Kidney (tissue), 14 donors: ENCODE data around the gene NDUFS1. TPM values are rescaled to one million over a fixed set of nuclear protein-coding genes. Genes with fewer than 3 reads are reported as not detected.
"Not testable (repeated sequence)": the region's sequence is repeated elsewhere in the genome, so short reads cannot be mapped to it uniquely, and the experiment has no call there.

Experiments used
- DNase-seq, 5 donors: peaks; one replicate each; pipeline ENCODE4 v3.0.0-alpha.2; 2013 to 2020
- FAIRE-seq: peaks from 2 replicates; lab custom pipeline; 2012; peaks lifted over from hg19 to GRCh38; lab: Jason Lieb, UNC
- H3K27ac ChIP-seq, 2 donors: one replicate each; pipeline ENCODE4 v1.7.0; 2013; ENCODE audit warnings: low read depth in 2 of 2, low read length in 2 of 2, inconsistent platforms in 1 of 2
- H3K27me3 ChIP-seq: one replicate; pipeline ENCODE4 v1.7.1; 2013; ENCODE audit warnings: low read length, inconsistent platforms; ENCODE audit not compliant: control insufficient read depth, insufficient read depth
- H3K36me3 ChIP-seq, 3 donors: one replicate each; pipeline versions ENCODE4 v1.7.0 to v1.7.1; 2013; ENCODE audit warnings: low read length in 3 of 3, control low read depth in 1 of 3, inconsistent platforms in 1 of 3; ENCODE audit not compliant: insufficient read depth in 3 of 3, control insufficient read depth in 2 of 3
- H3K4me1 ChIP-seq, 3 donors: one replicate each; pipeline versions ENCODE4 v1.7.0 to v1.7.1; 2013; ENCODE audit warnings: low read length in 3 of 3, inconsistent platforms in 1 of 3, low read depth in 1 of 3; ENCODE audit not compliant: control insufficient read depth in 2 of 3, insufficient read depth in 2 of 3
- H3K4me3 ChIP-seq, 3 donors: one replicate each; pipeline versions ENCODE4 v1.7.0 to v1.8.1; 2013; ENCODE audit warnings: low read length in 3 of 3, control low read depth in 1 of 3, inconsistent platforms in 1 of 3
- H3K9ac ChIP-seq, 3 donors: one replicate each; pipeline versions ENCODE4 v1.7.0 to v1.7.1; 2013; ENCODE audit warnings: low read length in 3 of 3, control low read depth in 1 of 3, inconsistent platforms in 1 of 3
- H3K9me3 ChIP-seq, 3 donors: one replicate each; pipeline versions ENCODE4 v1.7.0 to v1.7.1; 2013; ENCODE audit warnings: low read length in 3 of 3, control low read depth in 1 of 3, inconsistent platforms in 1 of 3; ENCODE audit not compliant: control insufficient read depth in 2 of 3, insufficient read depth in 1 of 3
- intact Hi-C: fragments of 100-400 bp; cut with DNase I; formaldehyde crosslinking; loops from one replicate; pipeline ENCODE4 v1.11.1; 2022
- polyA plus RNA-seq: library from polyadenylated mRNA; stranded (reverse); fragments of 350-450 nt; fragmentation: Illumina TruSeq; extraction: RNeasy Lipid Tissue Mini Kit (QIAGEN cat#74804); gene quantifications from one replicate; pipeline ENCODE4 v1.2.3, GENCODE V29; 2014; ENCODE audit warnings: low read depth, low replicate concordance; ENCODE audit not compliant: insufficient read depth
- total RNA-seq: library from RNA; stranded (reverse); fragmentation: NEBNext Ultra II Directional; extraction: Animal tissue kit (Norgen Biotek cat#: 25700); gene quantifications from one replicate; pipeline ENCODE4 v1.2.1, GENCODE V29; 2021
- TF ChIP-seq, protein P1 (sequence below): IDR thresholded peaks from 3 replicates; pipeline ENCODE4 v1.5.1; 2012; ENCODE audit warnings: mild to moderate bottlenecking, moderate library complexity, borderline replicate concordance; ENCODE audit not compliant: insufficient read depth; ENCODE audit errors: extremely low read depth
- donor health status: control.
- donor health status: control.
- donor health status: control.
- donor health status: control.
- donor health status: control.
- donor health status: DM: yes; HTN: yes; CAD: no.
- donor health status: Normal renal cell carcinoma (clear cell type).

The NDUFS1 gene
- total and polyA plus RNA-seq, 2 donors from 2014 or later = 67.6 to 97.2 TPM

GRCh38 chr2:206105541-206105940, 53.7 kb downstream of the NDUFS1 start:
- TF ChIP-seq, protein P1, sequence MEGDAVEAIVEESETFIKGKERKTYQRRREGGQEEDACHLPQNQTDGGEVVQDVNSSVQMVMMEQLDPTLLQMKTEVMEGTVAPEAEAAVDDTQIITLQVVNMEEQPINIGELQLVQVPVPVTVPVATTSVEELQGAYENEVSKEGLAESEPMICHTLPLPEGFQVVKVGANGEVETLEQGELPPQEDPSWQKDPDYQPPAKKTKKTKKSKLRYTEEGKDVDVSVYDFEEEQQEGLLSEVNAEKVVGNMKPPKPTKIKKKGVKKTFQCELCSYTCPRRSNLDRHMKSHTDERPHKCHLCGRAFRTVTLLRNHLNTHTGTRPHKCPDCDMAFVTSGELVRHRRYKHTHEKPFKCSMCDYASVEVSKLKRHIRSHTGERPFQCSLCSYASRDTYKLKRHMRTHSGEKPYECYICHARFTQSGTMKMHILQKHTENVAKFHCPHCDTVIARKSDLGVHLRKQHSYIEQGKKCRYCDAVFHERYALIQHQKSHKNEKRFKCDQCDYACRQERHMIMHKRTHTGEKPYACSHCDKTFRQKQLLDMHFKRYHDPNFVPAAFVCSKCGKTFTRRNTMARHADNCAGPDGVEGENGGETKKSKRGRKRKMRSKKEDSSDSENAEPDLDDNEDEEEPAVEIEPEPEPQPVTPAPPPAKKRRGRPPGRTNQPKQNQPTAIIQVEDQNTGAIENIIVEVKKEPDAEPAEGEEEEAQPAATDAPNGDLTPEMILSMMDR = no peak
- DNase-seq = no peak
- H3K9me3 ChIP-seq = no peaks in the 10 kb centered on the region
- no peak overlapping the region for H3K9ac ChIP-seq
- no peak overlapping the region for H3K27ac ChIP-seq
- H3K36me3 ChIP-seq = no peaks in the 10 kb centered on the region
- no peaks in the 10 kb centered on the region for H3K4me1 ChIP-seq
- H3K4me3 ChIP-seq = no peak overlapping the region
- H3K27me3 ChIP-seq = no peaks in the 10 kb centered on the region
- intact Hi-C loops = no loop called here
- FAIRE-seq = no peak

DNA sequence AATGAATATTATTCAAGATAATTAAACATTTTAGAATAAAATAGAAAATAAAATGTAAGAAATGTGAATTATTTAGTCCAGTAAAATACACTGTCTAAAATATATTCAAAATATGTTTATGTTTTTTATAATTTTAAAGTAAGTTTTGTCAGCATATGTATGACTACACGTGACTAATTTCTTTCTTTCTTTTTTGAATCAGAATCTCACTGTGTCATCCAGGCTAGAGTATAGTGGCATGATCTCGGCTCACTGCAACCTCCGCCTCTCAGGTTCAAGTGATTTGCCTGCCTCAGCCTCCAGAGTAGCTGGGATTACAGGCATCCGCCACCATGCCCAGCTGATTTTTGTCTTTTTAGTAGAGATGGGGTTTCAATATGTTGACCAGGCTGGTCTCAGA, 54.2 kb downstream of the NDUFS1 start:
- Histone ChIP-seq H3K27me3 (no peaks in the 10 kb centered on the region), H3K4me1 (no peaks in the 10 kb centered on the region), H3K9ac (no peak overlapping the region), H3K27ac (no peak overlapping the region), H3K36me3 (no peaks in the 10 kb centered on the region), H3K4me3 (no peak overlapping the region), H3K9me3 (no peaks in the 10 kb centered on the region)
- intact Hi-C loops = no loop called here
- FAIRE-seq (peak; percentile 3), DNase-seq (no peak)
- TF ChIP-seq, protein P1 = no peak

GRCh38 chr2:206098872-206099271, 60.4 kb downstream of the NDUFS1 start:
- H3K36me3 ChIP-seq, FAIRE-seq, H3K9ac ChIP-seq, H3K4me1 ChIP-seq, intact Hi-C loops, H3K9me3 ChIP-seq, H3K27me3 ChIP-seq, DNase-seq, H3K4me3 ChIP-seq, H3K27ac ChIP-seq: not testable (repeated sequence)

DNA sequence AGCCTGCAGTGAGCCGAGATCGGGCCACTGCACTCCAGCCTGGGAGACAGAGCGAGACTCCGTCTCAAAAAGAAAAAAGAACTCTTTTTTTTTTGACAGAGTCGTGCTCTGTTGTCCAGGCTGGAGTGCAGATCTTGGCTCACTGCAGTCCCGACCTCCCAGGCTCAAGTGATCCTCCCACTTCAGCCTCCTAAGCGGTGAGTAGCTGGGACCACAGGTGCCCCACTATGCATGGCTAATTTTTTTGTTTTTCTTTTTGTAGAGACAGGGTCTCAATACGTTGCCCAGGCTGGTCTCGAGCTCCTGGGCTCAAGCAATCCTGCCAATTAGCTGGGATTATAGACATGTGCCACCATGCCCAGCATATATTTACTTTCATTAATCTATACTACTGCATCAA, 60.8 kb downstream of the NDUFS1 start:
- no peaks in the 10 kb centered on the region for H3K9me3 ChIP-seq
- H3K4me1 ChIP-seq = no peaks in the 10 kb centered on the region
- DNase-seq (no peak), FAIRE-seq (no peak)
- intact Hi-C loops = no loop called here
- no peak overlapping the region for H3K4me3 ChIP-seq
- H3K36me3 ChIP-seq = no peaks in the 10 kb centered on the region
- H3K9ac ChIP-seq = no peak overlapping the region
- TF ChIP-seq, protein P1 = no peak
- no peaks in the 10 kb centered on the region for H3K27me3 ChIP-seq
- H3K27ac ChIP-seq = no peak overlapping the region
